Activated CD4-positive, alpha-beta T cell treated with anti-CD3 and anti-CD28 coated beads for 24 hours (primary cell): ENCODE data around the gene CDH19.

Experiments used
- DNase-seq, 2 donors: peaks; one replicate each; pipeline ENCODE4 v3.0.0-alpha.2; 2020; ENCODE audit warnings: low read depth in 2 of 2

The CDH19 gene

GRCh38 chr18:66461344-66461743, 142.5 kb downstream of the CDH19 start:
- DNase-seq, result no peak

GRCh38 chr18:66457245-66457644, 146.6 kb downstream of the CDH19 start:
- no peak for DNase-seq
